Measurements from ENCODE around the gene TEN1.
"Not testable (repeated sequence)": the region's sequence is repeated elsewhere in the genome, so short reads cannot be mapped to it uniquely, and the experiment has no call there.

The TEN1 gene

GRCh38 chr17:75950855-75951554, 28.0 kb upstream of the TEN1 start:
- H3K9ac ChIP-seq (ENCODE audit: low read length) = no peak overlapping the region
- no peaks in the 10 kb centered on the region for H3K4me1 ChIP-seq (ENCODE audit: insufficient read depth, low read length)
- no peaks in the 10 kb centered on the region for H3K27me3 ChIP-seq (ENCODE audit: control insufficient read depth in 1 of 2, insufficient read depth in 2 of 2, low read length in 2 of 2)
- H3K9me3 ChIP-seq (ENCODE audit: low read length) = no peaks in the 10 kb centered on the region
- peaks cover 66% of the 10 kb centered on the region for H3K36me3 ChIP-seq (ENCODE audit: insufficient read depth, low read length)
- H3K27ac ChIP-seq (ENCODE audit: low read depth, low read length) = no peak overlapping the region
- no peak overlapping the region for H3K4me3 ChIP-seq (ENCODE audit: low read depth in 1 of 2, low read length in 2 of 2)

DNA sequence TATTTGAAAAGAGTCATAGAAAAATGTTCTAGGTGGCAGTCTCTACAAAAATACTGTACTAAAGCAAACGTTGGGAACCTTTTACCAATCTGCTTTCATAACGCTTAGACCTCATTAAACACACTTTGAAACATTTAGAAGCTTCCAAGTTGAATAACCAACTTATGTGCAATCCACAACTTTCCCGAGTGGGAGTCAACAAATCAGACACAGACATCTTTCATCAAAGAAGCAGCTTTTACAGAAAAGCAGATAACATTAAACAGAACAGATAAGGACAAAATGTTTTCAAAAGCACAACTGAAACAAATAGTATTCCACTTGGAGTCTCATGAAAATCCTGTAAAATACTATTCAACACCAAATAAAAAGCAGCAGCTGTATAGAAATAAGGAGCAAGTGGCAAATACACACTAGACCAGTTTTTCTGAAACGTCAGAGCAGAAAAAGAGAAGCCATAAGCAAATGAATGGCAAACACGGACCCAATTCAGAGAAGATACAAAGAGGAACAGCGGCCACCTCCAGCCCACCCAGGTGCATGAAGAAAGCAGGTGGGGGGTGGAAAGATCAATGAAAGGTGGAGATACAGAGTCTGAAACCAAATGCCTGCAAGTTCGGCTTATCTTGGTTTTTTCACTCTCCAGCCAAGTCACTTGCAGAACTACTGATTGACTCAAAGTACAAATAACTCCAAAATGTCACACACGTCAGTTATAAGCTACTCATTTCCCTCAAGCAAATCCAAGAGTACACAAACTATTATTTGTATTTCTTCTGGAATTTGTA, 19.8 kb upstream of the TEN1 start:
- no peaks in the 10 kb centered on the region for H3K9me3 ChIP-seq (ENCODE audit: low read length)
- H3K9ac ChIP-seq (ENCODE audit: low read length) = no peak overlapping the region
- no peaks in the 10 kb centered on the region for H3K27me3 ChIP-seq (ENCODE audit: control insufficient read depth in 1 of 2, insufficient read depth in 2 of 2, low read length in 2 of 2)
- H3K36me3 ChIP-seq (ENCODE audit: insufficient read depth, low read length) = peaks cover 21% of the 10 kb centered on the region
- H3K4me1 ChIP-seq (ENCODE audit: insufficient read depth, low read length) = no peaks in the 10 kb centered on the region
- no peak overlapping the region for H3K4me3 ChIP-seq (ENCODE audit: low read depth in 1 of 2, low read length in 2 of 2)
- H3K27ac ChIP-seq (ENCODE audit: low read depth, low read length) = no peak overlapping the region

- Histone ChIP-seq H3K4me1 (ENCODE audit: insufficient read depth, low read length) (no peaks in the 10 kb centered on the region), H3K36me3 (ENCODE audit: insufficient read depth, low read length) (peaks cover 15% of the 10 kb centered on the region), H3K4me3 (ENCODE audit: low read depth in 1 of 2, low read length in 2 of 2) (no peak overlapping the region), H3K9me3 (ENCODE audit: low read length) (no peaks in the 10 kb centered on the region), H3K27ac (ENCODE audit: low read depth, low read length) (no peak overlapping the region), H3K9ac (ENCODE audit: low read length) (no peak overlapping the region), H3K27me3 (ENCODE audit: control insufficient read depth in 1 of 2, insufficient read depth in 2 of 2, low read length in 2 of 2) (no peaks in the 10 kb centered on the region)
These were observed 19.1 kb upstream of the TEN1 start for GRCh38 chr17:75959839-75960511.

DNA sequence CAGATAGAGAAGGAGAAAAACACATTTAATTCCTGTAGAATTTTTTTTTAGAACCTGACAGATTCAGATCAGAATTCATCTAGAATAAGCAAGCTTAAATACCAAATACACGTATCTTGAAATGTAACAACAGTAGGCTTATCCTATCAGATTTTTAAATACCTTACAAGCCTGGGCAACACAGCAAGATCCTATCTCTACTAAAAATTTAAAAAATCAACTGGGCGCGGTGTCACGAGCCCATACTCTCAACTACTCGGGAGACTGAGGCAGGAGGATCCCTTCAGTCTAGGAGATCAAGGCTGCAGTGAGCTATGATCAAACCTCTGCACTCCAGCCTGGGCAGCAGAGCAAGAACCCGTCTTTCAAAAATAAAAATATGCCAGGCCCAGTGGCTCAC, 13.6 kb upstream of the TEN1 start:
- no peak overlapping the region for H3K27ac ChIP-seq (ENCODE audit: low read depth, low read length)
- H3K27me3 ChIP-seq (ENCODE audit: control insufficient read depth in 1 of 2, insufficient read depth in 2 of 2, low read length in 2 of 2) = no peaks in the 10 kb centered on the region
- no peak overlapping the region for H3K4me3 ChIP-seq (ENCODE audit: low read depth in 1 of 2, low read length in 2 of 2)
- no peak overlapping the region for H3K9ac ChIP-seq (ENCODE audit: low read length)
- no peaks in the 10 kb centered on the region for H3K36me3 ChIP-seq (ENCODE audit: insufficient read depth, low read length)
- no peaks in the 10 kb centered on the region for H3K9me3 ChIP-seq (ENCODE audit: low read length)
- H3K4me1 ChIP-seq (ENCODE audit: insufficient read depth, low read length) = no peaks in the 10 kb centered on the region

DNA sequence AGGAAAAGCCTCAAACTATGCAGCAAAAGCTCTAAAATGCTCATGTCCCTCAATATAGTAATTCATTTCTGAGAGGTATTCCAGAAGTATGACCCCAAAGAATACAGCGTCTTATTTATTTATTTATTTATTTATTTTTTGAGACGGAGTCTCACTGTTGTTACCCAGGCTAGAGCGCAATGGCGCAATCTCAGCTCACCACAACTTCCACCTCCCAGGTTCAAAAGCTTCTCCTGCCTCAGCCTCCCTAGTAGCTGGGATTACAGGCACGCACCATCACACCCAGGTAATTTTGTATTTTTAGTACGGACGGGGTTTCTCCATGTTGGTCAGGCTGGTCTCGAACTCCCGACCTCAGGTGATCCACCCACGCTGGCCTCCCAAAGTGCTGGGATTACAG, 10.0 kb upstream of the TEN1 start:
- H3K27ac ChIP-seq (ENCODE audit: low read depth, low read length); H3K4me3 ChIP-seq (ENCODE audit: low read depth in 1 of 2, low read length in 2 of 2); H3K9me3 ChIP-seq (ENCODE audit: low read length); H3K36me3 ChIP-seq (ENCODE audit: insufficient read depth, low read length); H3K4me1 ChIP-seq (ENCODE audit: insufficient read depth, low read length); H3K9ac ChIP-seq (ENCODE audit: low read length); H3K27me3 ChIP-seq (ENCODE audit: control insufficient read depth in 1 of 2, insufficient read depth in 2 of 2, low read length in 2 of 2): not testable (repeated sequence)

GRCh38 chr17:75970011-75970523, 9.0 kb upstream of the TEN1 start:
- no peaks in the 10 kb centered on the region for H3K9me3 ChIP-seq (ENCODE audit: low read length)
- H3K4me1 ChIP-seq (ENCODE audit: insufficient read depth, low read length) = no peaks in the 10 kb centered on the region
- H3K9ac ChIP-seq (ENCODE audit: low read length) = no peak overlapping the region
- no peaks in the 10 kb centered on the region for H3K36me3 ChIP-seq (ENCODE audit: insufficient read depth, low read length)
- no peaks in the 10 kb centered on the region for H3K27me3 ChIP-seq (ENCODE audit: control insufficient read depth in 1 of 2, insufficient read depth in 2 of 2, low read length in 2 of 2)
- H3K4me3 ChIP-seq (ENCODE audit: low read depth in 1 of 2, low read length in 2 of 2) = no peak overlapping the region
- H3K27ac ChIP-seq (ENCODE audit: low read depth, low read length) = no peak overlapping the region

GRCh38 chr17:75970626-75971025, 8.4 kb upstream of the TEN1 start:
- Histone ChIP-seq H3K36me3 (ENCODE audit: insufficient read depth, low read length) (no peaks in the 10 kb centered on the region), H3K4me3 (ENCODE audit: low read depth in 1 of 2, low read length in 2 of 2) (no peak overlapping the region), H3K27ac (ENCODE audit: low read depth, low read length) (no peak overlapping the region), H3K9ac (ENCODE audit: low read length) (no peak overlapping the region), H3K9me3 (ENCODE audit: low read length) (no peaks in the 10 kb centered on the region), H3K27me3 (ENCODE audit: control insufficient read depth in 1 of 2, insufficient read depth in 2 of 2, low read length in 2 of 2) (no peaks in the 10 kb centered on the region), H3K4me1 (ENCODE audit: insufficient read depth, low read length) (no peaks in the 10 kb centered on the region)

GRCh38 chr17:75975187-75975586, 3.9 kb upstream of the TEN1 start:
- not testable (repeated sequence) for H3K27me3 ChIP-seq (ENCODE audit: control insufficient read depth in 1 of 2, insufficient read depth in 2 of 2, low read length in 2 of 2); H3K4me3 ChIP-seq (ENCODE audit: low read depth in 1 of 2, low read length in 2 of 2); H3K9me3 ChIP-seq (ENCODE audit: low read length); H3K27ac ChIP-seq (ENCODE audit: low read depth, low read length); H3K36me3 ChIP-seq (ENCODE audit: insufficient read depth, low read length); H3K9ac ChIP-seq (ENCODE audit: low read length)
- H3K4me1 ChIP-seq (ENCODE audit: insufficient read depth, low read length) = peaks cover 14% of the 10 kb centered on the region

DNA sequence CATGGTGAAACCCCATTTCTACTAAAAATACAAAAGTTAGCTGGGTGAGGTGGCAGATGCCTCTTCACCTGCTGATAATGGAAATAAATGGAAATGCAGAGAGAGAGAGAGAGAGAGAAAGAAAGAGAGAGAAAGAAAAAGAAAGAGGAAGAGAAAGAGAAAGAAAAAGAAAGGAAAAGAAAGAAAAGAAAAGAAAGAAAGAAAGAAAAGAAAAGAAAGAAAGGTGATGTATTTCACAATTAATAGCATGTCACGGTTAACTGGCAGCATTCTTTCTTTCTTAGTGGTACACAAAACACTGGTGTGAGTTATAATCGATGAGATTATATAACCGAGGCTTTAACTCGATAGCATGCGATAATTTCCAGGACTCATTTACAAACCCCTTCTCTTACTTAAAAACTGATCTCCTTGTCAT, 3.3 kb upstream of the TEN1 start:
- Histone ChIP-seq H3K9me3 (ENCODE audit: low read length) (no peaks in the 10 kb centered on the region), H3K4me1 (ENCODE audit: insufficient read depth, low read length) (peaks cover 17% of the 10 kb centered on the region), H3K27me3 (ENCODE audit: control insufficient read depth in 1 of 2, insufficient read depth in 2 of 2, low read length in 2 of 2) (no peaks in the 10 kb centered on the region), H3K36me3 (ENCODE audit: insufficient read depth, low read length) (no peaks in the 10 kb centered on the region), H3K27ac (ENCODE audit: low read depth, low read length) (no peak overlapping the region), H3K4me3 (ENCODE audit: low read depth in 1 of 2, low read length in 2 of 2) (no peak overlapping the region), H3K9ac (ENCODE audit: low read length) (no peak overlapping the region)

GRCh38 chr17:75976175-75976848, 2.7 kb upstream of the TEN1 start:
- Histone ChIP-seq H3K36me3 (ENCODE audit: insufficient read depth, low read length) (no peaks in the 10 kb centered on the region), H3K4me1 (ENCODE audit: insufficient read depth, low read length) (peaks cover 17% of the 10 kb centered on the region), H3K9ac (ENCODE audit: low read length) (no peak overlapping the region), H3K9me3 (ENCODE audit: low read length) (no peaks in the 10 kb centered on the region), H3K27me3 (ENCODE audit: control insufficient read depth in 1 of 2, insufficient read depth in 2 of 2, low read length in 2 of 2) (no peaks in the 10 kb centered on the region), H3K4me3 (ENCODE audit: low read depth in 1 of 2, low read length in 2 of 2) (no peak overlapping the region), H3K27ac (ENCODE audit: low read depth, low read length) (no peak overlapping the region)

DNA sequence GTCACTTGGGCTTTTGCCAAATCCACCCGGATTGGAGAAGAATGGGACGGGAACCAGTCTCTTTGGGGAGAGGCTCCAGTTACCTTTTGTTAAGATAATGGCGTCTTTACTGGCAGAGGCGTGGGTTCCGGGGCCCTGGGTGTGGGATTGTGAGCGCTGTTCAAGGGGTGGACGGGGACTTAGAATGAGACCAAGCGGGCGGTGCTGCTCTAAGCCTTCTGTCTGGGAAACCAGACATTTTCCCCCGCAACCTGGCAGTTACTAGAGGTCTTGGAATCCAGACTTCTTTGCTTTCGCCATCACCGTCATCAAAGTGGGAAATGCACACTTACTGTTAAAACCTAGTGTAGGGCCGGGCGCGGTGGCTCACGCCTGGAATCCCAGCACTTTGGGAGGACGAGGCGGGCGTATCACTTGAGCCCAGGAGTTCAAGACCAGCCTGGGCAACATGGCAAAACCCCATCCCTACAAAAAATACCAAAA, 706 bp downstream of the TEN1 start:
- H3K27ac ChIP-seq (ENCODE audit: low read depth, low read length) = peak overlapping the region; percentile 99
- H3K27me3 ChIP-seq (ENCODE audit: control insufficient read depth in 1 of 2, insufficient read depth in 2 of 2, low read length in 2 of 2) = no peaks in the 10 kb centered on the region
- H3K36me3 ChIP-seq (ENCODE audit: insufficient read depth, low read length) = no peaks in the 10 kb centered on the region
- no peaks in the 10 kb centered on the region for H3K9me3 ChIP-seq (ENCODE audit: low read length)
- H3K4me1 ChIP-seq (ENCODE audit: insufficient read depth, low read length) = peaks cover 17% of the 10 kb centered on the region
- H3K9ac ChIP-seq (ENCODE audit: low read length) = peak overlapping the region; percentile 97
- H3K4me3 ChIP-seq (ENCODE audit: low read depth in 1 of 2, low read length in 2 of 2) = peak overlapping the region; percentile 66 to 75
